Stimulated activated CD4-positive, alpha-beta T cell treated with anti-CD3 and anti-CD28 coated beads, Interleukin-1b, Interleukin-23, amount 100 ng/mL, for 24 hours (primary cell): ENCODE data around the gene SNX25.
"Not testable (repeated sequence)": the region's sequence is repeated elsewhere in the genome, so short reads cannot be mapped to it uniquely, and the experiment has no call there.

Experiments
- DNase-seq, 4 experiments: peaks; one replicate each; pipeline ENCODE4 v3.0.0-alpha.2; 2020; ENCODE audit warnings: low read depth in 4 of 4, low spot score in 1 of 4

The SNX25 gene

GRCh38 chr4:185229021-185229818 lies 19.8 kb downstream of the SNX25 start:
- no peak for DNase-seq

GRCh38 chr4:185232370-185232769 lies 23.0 kb downstream of the SNX25 start:
- no peak for DNase-seq

DNA sequence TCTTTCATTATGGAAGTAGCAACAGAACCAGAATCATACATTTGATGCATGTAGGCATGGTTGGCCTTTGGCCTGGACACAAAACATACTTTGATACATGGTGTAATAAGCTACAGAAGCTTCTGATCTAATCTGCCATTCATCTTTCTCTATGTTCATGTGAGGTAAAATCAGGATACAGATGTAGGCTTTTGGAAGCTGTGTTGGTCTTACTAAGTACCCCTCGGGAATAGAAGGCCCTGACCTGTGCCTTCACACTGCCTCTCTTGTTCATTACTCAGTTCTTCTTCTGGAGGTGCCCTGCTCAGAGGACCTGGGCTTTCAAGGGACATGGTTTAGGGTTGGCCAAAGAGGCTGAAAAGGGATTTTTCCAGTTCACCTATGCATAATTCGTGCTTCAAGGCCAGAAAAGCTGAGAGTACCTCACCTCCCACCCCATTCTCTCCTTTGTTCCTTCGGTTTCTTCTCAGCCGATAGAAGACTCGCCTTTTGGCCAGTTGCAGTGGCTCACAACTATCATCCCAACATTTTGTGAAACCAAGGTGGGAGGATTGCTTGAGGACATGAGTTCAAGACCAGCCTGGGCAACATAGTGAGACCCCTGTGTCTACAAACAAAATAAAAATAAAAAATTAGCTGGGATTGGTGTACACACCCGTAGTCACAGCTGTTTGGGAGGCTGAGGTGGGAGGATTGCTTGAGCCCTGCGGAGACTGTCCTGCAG lies 25.9 kb downstream of the SNX25 start:
- DNase-seq, result no peak

GRCh38 chr4:185235843-185236503 lies 26.6 kb downstream of the SNX25 start:
- no peak for DNase-seq

DNA sequence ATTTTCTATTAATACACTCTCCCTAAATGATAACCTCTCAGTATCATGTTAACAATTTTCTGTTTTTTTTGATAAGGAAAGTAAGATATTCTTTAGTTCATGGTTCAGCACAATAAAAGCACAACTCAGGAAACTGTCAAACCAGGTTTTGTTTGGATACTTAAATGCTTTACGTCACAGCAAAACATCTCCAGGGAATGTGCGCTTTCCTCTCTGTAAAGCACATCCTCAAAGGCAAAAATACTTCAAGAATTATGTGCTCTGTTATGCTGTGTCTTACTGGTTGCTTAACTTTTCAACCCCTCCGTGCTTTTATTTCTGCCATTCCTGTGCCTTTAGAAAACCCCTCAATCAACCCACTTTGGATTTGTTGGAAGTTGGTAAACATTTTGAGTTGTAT lies 27.8 kb downstream of the SNX25 start:
- DNase-seq, result no peak

GRCh38 chr4:185238215-185238681 lies 28.9 kb downstream of the SNX25 start:
- peak; percentile 3 to 28 (median 8) for DNase-seq

- no peak for DNase-seq
Observed at GRCh38 chr4:185238750-185239149, 29.4 kb downstream of the SNX25 start.

DNA sequence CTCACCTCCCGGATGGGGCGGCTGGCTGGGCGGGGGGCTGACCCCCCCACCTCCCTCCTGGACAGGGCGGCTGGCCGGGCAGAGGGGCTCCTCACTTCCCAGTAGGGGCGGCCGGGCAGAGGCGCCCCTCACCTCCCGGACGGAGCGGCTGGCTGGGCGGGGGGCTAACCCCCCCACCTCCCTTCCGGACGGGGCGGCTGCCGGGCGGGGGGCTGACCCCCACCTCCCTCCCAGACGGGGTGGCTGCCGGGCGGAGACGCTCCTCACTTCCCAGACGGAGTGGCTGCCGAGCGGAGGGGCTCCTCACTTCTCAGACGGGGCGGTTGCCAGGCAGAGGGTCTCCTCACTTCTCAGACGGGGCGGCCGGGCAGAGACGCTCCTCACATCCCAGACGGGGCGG lies 31.1 kb downstream of the SNX25 start:
- not testable (repeated sequence) for DNase-seq

DNA sequence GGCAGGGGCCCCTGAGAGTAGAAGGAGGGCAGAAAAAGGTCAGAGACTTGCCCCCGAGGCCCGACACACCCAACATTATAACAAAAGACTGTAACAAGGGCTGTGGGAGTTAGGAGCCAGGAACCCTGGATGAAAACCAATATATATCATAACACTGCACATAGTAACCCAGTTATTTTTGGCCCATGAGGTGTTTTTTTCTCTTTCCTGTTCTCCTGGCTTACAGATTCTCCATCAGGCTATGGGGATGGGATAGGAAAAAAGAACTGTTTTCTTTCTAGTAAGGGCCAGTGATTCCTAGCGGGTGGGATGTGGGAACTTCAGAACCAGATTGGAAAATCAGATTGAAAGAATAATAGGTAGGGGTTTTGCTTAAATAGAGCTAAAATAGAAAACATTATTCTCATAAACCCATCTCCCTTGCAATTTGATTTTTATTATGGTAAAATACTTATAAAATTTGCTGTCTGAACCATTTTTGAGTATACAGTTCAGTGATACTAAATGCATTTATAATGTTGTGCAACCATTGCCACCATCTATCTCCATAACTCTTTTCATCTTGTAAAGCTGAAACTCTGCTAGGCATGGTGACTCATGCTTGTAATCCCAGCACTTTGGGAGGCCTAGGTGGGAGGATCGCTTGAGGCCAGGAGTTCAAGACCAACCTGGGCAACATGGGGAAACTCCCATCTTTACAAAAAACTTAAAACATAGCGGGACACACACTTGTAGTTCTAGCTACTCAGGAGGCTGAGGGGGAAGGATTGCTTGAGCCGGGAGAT lies 33.5 kb downstream of the SNX25 start:
- DNase-seq, result no peak

GRCh38 chr4:185243879-185244278 lies 34.5 kb downstream of the SNX25 start:
- DNase-seq, result no peak

DNA sequence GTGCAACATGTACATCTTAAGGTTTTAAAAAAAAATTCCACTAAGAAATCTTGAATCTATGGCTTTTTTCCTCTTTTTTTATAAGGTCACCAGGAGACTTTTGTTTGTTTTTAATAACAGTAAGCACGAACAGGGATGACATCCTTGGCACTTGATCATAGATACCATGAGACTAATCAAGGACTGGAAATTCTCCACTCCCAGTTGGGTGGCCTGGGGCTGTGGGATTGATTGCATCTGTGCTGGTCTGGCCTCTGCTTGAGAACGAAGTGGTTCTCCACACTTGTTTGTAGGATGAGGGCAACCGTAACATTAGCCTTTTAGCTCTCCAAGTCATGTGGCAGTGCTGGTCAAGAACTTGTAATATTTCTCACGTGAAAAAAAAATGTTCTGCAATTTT lies 35.4 kb downstream of the SNX25 start:
- no peak for DNase-seq

DNA sequence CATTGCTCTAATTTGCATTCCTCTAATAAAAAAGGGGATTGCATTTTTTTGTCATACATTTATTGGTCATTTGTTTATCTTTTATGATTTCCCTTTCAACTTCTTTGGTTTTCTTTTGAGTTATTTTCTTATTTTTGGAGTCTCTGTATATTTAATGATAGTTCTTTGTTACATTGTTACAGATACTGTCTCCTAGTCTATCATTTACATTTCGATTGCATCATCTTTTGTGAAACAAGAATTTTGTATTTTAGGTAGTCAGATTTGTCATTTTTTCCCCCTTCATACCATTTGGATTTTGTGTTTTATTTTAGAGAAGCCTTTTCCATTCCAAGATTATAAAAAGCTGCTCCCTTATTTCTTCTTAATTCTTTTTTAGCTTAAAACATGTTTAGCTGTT lies 37.1 kb downstream of the SNX25 start:
- no peak for DNase-seq

- no peak for DNase-seq
Observed at GRCh38 chr4:185247151-185247550, 37.8 kb downstream of the SNX25 start.

DNA sequence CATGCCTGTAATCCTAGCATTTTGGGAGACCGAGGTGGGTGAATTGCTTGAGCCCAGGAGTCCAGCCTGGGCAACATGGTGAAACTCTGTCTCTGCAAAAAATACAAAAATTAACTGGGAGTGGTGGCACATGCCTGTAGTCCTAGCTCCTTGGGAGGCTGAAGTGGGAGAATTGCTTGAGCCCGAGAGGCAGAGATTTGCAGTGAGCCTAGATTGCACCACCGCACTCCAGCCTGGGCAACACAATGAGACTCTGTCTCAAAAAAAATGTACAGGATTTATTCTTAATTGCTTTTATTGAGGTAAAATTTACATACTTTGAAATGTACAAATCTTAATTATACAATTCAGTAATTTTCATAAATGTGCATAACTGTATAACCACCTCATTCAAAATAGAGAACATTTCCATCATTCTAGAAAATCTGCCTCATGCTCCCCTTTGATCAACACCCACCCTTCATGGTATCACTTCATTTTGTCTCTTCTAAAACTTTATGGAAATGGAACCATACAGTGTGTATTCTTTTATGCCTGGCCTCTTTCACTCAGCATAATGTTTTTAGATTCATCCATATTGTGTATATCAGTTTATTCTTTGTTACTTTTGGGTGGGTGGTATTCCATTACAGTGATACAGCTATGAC lies 39.1 kb downstream of the SNX25 start:
- no peak for DNase-seq

DNA sequence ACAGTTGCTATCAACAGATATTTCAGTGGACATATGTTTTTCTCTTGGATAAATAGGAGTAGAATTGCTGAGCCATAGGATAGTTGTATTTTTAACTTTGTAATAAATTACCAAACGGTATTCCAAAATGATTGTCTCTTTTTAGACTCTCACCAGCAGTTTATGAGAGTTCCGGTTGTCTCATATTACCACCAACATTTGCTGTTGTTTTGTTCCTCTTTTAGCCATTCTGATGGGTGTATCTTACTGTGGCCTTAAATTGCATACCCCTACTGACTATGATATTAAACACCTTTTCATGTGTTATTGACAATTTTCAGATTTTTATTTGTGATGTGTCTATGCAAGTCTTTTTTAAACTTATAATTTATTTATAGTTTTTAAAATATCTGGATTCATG lies 39.7 kb downstream of the SNX25 start:
- no peak for DNase-seq

GRCh38 chr4:185254434-185254833 lies 45.0 kb downstream of the SNX25 start:
- DNase-seq, result no peak

DNA sequence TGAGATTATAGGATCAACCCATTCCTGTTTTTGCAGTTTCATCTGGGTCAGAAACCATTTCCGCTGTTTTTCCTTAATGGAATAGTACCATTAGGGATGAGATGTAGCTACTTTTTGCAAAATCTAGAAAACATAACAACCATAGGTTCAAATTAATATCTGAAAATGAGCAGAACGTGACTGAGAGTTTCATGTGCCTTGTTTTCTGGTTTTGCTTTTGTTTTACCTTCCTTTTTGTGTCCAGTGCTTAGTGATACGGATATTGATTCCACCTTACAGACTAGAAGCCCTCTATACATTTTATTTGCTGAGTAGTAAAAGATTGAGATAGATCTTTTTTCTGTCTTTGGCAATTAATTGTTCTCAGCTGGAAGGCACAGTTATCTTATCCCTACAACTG lies 46.5 kb downstream of the SNX25 start:
- no peak for DNase-seq

- no peak for DNase-seq
Observed at GRCh38 chr4:185256446-185256845, 47.0 kb downstream of the SNX25 start.

- no peak for DNase-seq
Observed at GRCh38 chr4:185257086-185257485, 47.7 kb downstream of the SNX25 start.

- no peak for DNase-seq
Observed at GRCh38 chr4:185257694-185258093, 48.3 kb downstream of the SNX25 start.

GRCh38 chr4:185258741-185259140 lies 49.3 kb downstream of the SNX25 start:
- not testable (repeated sequence) for DNase-seq
